HepG2 (cell line): ENCODE results near the gene NAGK. TPM values are rescaled to one million over a fixed set of nuclear protein-coding genes. Genes with fewer than 3 reads are reported as not detected.

ENCODE experiments used
- ARID3A ChIP-seq: IDR thresholded peaks from 2 replicates; pipeline ENCODE4 v1.6.1; 2012; ENCODE audit warnings: low read depth, low read length, improper control_type of control experiment
- ASH2L ChIP-seq: fragments of 300-600, 200-600 bp; sonication (generic); IDR thresholded peaks from 2 replicates; pipeline ENCODE4 v1.7.0; 2017; ENCODE audit warnings: low read depth, mild to moderate bottlenecking, moderate library complexity, mixed read lengths, low read length; ENCODE audit not compliant: insufficient read length
- EP300 ChIP-seq, 3 experiments: sonication (generic) in 1 of 3; formaldehyde crosslinking in 1 of 3; IDR thresholded peaks; 2 replicates each; pipeline versions ENCODE4 v1.5.1 to v1.6.1; 2011 to 2020; ENCODE audit warnings: low read depth in 2 of 3, low read length in 2 of 3, borderline replicate concordance in 1 of 3, improper control_type of control experiment in 1 of 3, mild to moderate bottlenecking in 1 of 3, missing genetic modification reagents in 1 of 3, moderate library complexity in 1 of 3
- FOSL1 ChIP-seq: sonication (generic); formaldehyde crosslinking; IDR thresholded peaks from 2 replicates; pipeline ENCODE4 v1.9.0; 2021; ENCODE audit warnings: missing genetic modification reagents, borderline replicate concordance
- ISL2 ChIP-seq: sonication (generic); formaldehyde crosslinking; IDR thresholded peaks from 2 replicates; pipeline ENCODE4 v1.5.0; 2020; ENCODE audit warnings: missing genetic modification reagents
- MXD4 ChIP-seq: IDR thresholded peaks from 2 replicates; pipeline ENCODE4 v1.6.1; 2016; ENCODE audit warnings: mild to moderate bottlenecking, missing biosample characterization, missing genetic modification reagents
- MYNN ChIP-seq: sonication (generic); formaldehyde crosslinking; IDR thresholded peaks from 2 replicates; pipeline ENCODE4 v1.4.0; 2020; ENCODE audit warnings: mild to moderate bottlenecking, low read depth, missing genetic modification reagents
- NCOR1 ChIP-seq: fragments of 200-600 bp; sonication (generic); IDR thresholded peaks from 2 replicates; pipeline ENCODE4 v1.7.0; 2017; ENCODE audit warnings: antibody characterized with exemption, low read length, borderline replicate concordance
- PATZ1 ChIP-seq: sonication (generic); formaldehyde crosslinking; IDR thresholded peaks from 2 replicates; pipeline ENCODE4 v1.4.0; 2020; ENCODE audit warnings: missing genetic modification reagents
- PAXIP1 ChIP-seq: sonication (generic); formaldehyde crosslinking; conservative IDR thresholded peaks from 2 replicates; pipeline ENCODE4 v1.4.0; 2020; ENCODE audit warnings: mild to moderate bottlenecking, missing genetic modification reagents, moderate library complexity
- REL ChIP-seq: sonication (generic); formaldehyde crosslinking; conservative IDR thresholded peaks from 2 replicates; pipeline ENCODE4 v1.8.0; 2022; ENCODE audit warnings: mild to moderate bottlenecking, missing genetic modification reagents, moderate library complexity
- SP1 ChIP-seq, 2 experiments: fragments of 450-650 bp in 1 of 2; sonication (generic) in 1 of 2; formaldehyde crosslinking in 1 of 2; IDR thresholded peaks; 2 replicates each; pipeline versions ENCODE4 v1.4.0 to v1.6.1; 2016 to 2020; ENCODE audit warnings: missing genetic modification reagents in 1 of 2
- TARDBP ChIP-seq: sonication (generic); formaldehyde crosslinking; IDR thresholded peaks from 2 replicates; pipeline ENCODE4 v1.8.0; 2022; ENCODE audit warnings: mild to moderate bottlenecking, missing genetic modification reagents
- TEF ChIP-seq: sonication (generic); formaldehyde crosslinking; IDR thresholded peaks from 2 replicates; pipeline ENCODE4 v1.5.0; 2020; ENCODE audit warnings: missing genetic modification reagents
- XRCC5 ChIP-seq: fragments of 200-400 bp; formaldehyde crosslinking; optimal IDR thresholded peaks from 2 replicates; pipeline ENCODE3; 2017; ENCODE audit warnings: mild to moderate bottlenecking, low read length
- ZFAT ChIP-seq: sonication (generic); formaldehyde crosslinking; conservative IDR thresholded peaks from 2 replicates; pipeline ENCODE4 v1.8.1; 2023; ENCODE audit warnings: missing genetic modification reagents, inconsistent platforms
- ZNF143 ChIP-seq: sonication (generic); formaldehyde crosslinking; IDR thresholded peaks from 2 replicates; pipeline ENCODE4 v1.4.0; 2020; ENCODE audit warnings: missing genetic modification reagents
- ZNF740 ChIP-seq: sonication (generic); formaldehyde crosslinking; IDR thresholded peaks from 2 replicates; pipeline ENCODE4 v1.4.0; 2020; ENCODE audit warnings: missing genetic modification reagents
- ZNF775 ChIP-seq: sonication (generic); formaldehyde crosslinking; IDR thresholded peaks from 2 replicates; pipeline ENCODE4 v1.4.0; 2020; ENCODE audit warnings: missing genetic modification reagents, mild to moderate bottlenecking, moderate library complexity, borderline replicate concordance
- polyA plus RNA-seq, 8 experiments: library from polyadenylated mRNA; depleted of rRNA in 3 of 8; stranded (reverse) in 7 of 8; unstranded in 1 of 8; fragments of >200 nt; fragmentation: Illumina TruSeq in 4 of 8; extraction: Trizol in 4 of 8; gene quantifications; 2 replicates each; pipeline versions ENCODE4 v1.2.1 to v1.2.3, GENCODE V29; 2011 to 2016; ENCODE audit warnings: low read depth in 4 of 8, missing spikeins in 1 of 8, mixed read lengths in 1 of 8; ENCODE audit not compliant: insufficient read depth in 1 of 8
- total RNA-seq, 5 experiments: library from RNA; depleted of rRNA; stranded (reverse); fragments of >200 nt; fragmentation: Illumina TruSeq; extraction: Trizol; gene quantifications; 2 replicates each; pipeline ENCODE4 v1.2.3, GENCODE V29; 2016; ENCODE audit warnings: low read depth in 1 of 5

Gene NAGK
- total and polyA plus RNA-seq, 2 of the 13 experiments (the other 11 are each of a cell fraction or from before 2014, with no cell fraction given) = 24.4 to 35.2 TPM

GRCh38 chr2:71121479-71121878 is 53.0 kb downstream of the NAGK start (continued):
- 0 out of 2 replicates have a peak, but pooled peaks have one; percentile 33 for TF ChIP-seq NCOR1
- peak; percentile 55; the same call in 1 of the 2 replicates for TF ChIP-seq ZNF740 (CRISPR knock-in tag)
- no peak for TF ChIP-seq ZNF775 (CRISPR knock-in tag)
- TF ChIP-seq ARID3A = peak; percentile 41; the same call in 1 of the 2 replicates
- 0 out of 2 replicates have a peak, but pooled peaks have one; percentile 17 for TF ChIP-seq ZNF143 (CRISPR knock-in tag)
- no peak for TF ChIP-seq FOSL1 (CRISPR knock-in tag)
- TF ChIP-seq ISL2 = 0 out of 2 replicates have a peak, but pooled peaks have one; percentile 19
- 0 out of 2 replicates have a peak, but pooled peaks have one; percentile 37 for TF ChIP-seq TARDBP (CRISPR knock-in tag)
- TF ChIP-seq XRCC5 = no peak
- no peak for TF ChIP-seq MYNN (CRISPR knock-in tag)
- TF ChIP-seq ASH2L = peak; percentile 45
- TF ChIP-seq PATZ1 (CRISPR knock-in tag) = peak; percentile 87
- TF ChIP-seq EP300 (IDR thresholded peaks at IDR 0.05; ENCODE audit: low read depth in 2 of 2, low read length in 2 of 2) = 0 out of 4 replicates have a peak, but pooled peaks of 1 of the 2 experiments have one; percentile 7
- TF ChIP-seq EP300 (CRISPR knock-in tag; IDR thresholded peaks at IDR 0.05; ENCODE audit: borderline replicate concordance) = no peak
- TF ChIP-seq PAXIP1 (CRISPR knock-in tag) = peak; percentile 69
- peak; percentile 96 for TF ChIP-seq ZFAT (CRISPR knock-in tag)
- 0 out of 2 replicates have a peak, but pooled peaks have one; percentile 27 for TF ChIP-seq REL (CRISPR knock-in tag)
- TF ChIP-seq MXD4 = no peak
- TF ChIP-seq TEF (CRISPR knock-in tag) = no peak
- TF ChIP-seq SP1 (IDR thresholded peaks at IDR 0.05) = no peak
- TF ChIP-seq SP1 (CRISPR knock-in tag; IDR thresholded peaks at IDR 0.05) = no peak
